ENCODE measurements around the gene GCGR.

Gene GCGR

DNA sequence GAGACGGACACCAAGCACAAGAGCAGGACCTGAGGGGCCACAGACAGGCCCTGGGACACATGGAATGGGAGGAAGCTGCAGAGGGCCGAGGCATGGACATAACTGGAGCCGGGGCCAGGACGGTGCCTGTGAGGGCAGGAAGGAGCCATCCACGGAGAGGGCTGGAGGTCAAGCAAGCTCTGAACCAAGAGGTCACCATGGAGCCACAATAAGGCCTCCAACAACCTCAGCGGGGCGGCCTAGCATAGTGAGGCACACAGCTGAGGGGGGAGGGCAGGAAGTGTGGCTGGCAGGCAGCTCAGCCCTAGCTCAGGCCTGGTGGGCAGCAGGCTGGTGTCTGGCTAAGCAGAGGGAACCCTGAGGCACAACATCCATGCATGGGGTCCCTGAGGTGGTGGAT lies 24.7 kb downstream of the GCGR start:
- no peaks in the 10 kb centered on the region for H3K36me3 ChIP-seq (ENCODE audit: control insufficient read depth, insufficient read depth, low read length)
- H3K9me3 ChIP-seq (ENCODE audit: control insufficient read depth, low read length), result no peaks in the 10 kb centered on the region
- H3K27me3 ChIP-seq (ENCODE audit: control insufficient read depth, insufficient read depth, low read length), result no peaks in the 10 kb centered on the region
- H3K4me1 ChIP-seq (ENCODE audit: control insufficient read depth, insufficient read depth, low read length), result peaks cover 13% of the 10 kb centered on the region
- H3K4me3 ChIP-seq (ENCODE audit: low read length), result no peak overlapping the region
- no peak overlapping the region for H3K9ac ChIP-seq (ENCODE audit: low read length)

DNA sequence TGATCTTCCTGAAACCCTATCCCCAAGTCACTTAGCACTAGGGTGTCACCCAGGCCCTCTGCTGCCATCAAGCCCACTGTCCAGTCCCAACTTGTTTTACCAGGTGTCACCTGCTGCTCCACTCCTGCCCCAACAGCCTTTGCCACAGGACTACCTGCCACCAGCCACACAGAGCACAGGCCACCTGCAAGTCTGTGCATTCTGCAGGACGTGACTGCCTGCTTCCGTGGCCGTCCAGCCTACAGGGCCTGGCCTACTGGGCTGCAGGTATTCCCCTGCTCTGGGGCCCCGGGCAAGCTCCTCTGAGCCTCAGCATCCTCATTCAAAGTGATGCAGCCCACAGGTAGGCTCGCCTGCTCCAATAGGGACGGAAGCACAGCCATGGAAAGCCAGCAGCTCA lies 25.9 kb downstream of the GCGR start:
- Histone ChIP-seq H3K27me3 (ENCODE audit: control insufficient read depth, insufficient read depth, low read length) (no peaks in the 10 kb centered on the region), H3K9ac (ENCODE audit: low read length) (no peak overlapping the region), H3K36me3 (ENCODE audit: control insufficient read depth, insufficient read depth, low read length) (no peaks in the 10 kb centered on the region)

DNA sequence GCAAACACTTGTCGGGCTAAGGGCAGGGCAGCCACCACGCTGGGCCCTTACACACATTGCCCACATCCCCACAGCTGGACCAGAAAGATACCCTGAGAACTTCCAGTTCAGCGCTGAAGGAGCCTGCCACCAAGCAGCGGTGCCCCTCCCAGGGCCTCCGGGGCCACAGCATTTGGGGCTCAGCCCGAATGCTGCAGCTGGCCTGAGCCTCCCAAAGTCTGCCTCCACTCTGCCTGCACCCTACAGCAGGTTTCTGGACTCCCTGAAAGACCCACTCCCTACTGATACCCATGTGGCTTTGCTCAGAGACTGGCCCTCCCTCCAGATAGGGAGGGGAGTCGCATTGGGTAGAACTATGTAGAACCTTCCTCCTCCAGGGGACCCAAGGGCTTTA lies 27.6 kb downstream of the GCGR start:
- H3K36me3 ChIP-seq (ENCODE audit: control insufficient read depth, insufficient read depth, low read length), result no peaks in the 10 kb centered on the region
- no peak overlapping the region for H3K4me3 ChIP-seq (ENCODE audit: low read length)
- H3K27me3 ChIP-seq (ENCODE audit: control insufficient read depth, insufficient read depth, low read length), result no peaks in the 10 kb centered on the region
- H3K4me1 ChIP-seq (ENCODE audit: control insufficient read depth, insufficient read depth, low read length), result peaks cover 18% of the 10 kb centered on the region
- peak overlapping the region; percentile 72 for H3K9ac ChIP-seq (ENCODE audit: low read length)
- no peaks in the 10 kb centered on the region for H3K9me3 ChIP-seq (ENCODE audit: control insufficient read depth, low read length)

More for the DNA sequence above, 25.9 kb downstream of the GCGR start:
- Histone ChIP-seq H3K4me3 (ENCODE audit: low read length) (no peak overlapping the region), H3K4me1 (ENCODE audit: control insufficient read depth, insufficient read depth, low read length) (peaks cover 18% of the 10 kb centered on the region), H3K9me3 (ENCODE audit: control insufficient read depth, low read length) (no peaks in the 10 kb centered on the region)

- H3K36me3 ChIP-seq (ENCODE audit: control insufficient read depth, insufficient read depth, low read length), result no peaks in the 10 kb centered on the region
- no peaks in the 10 kb centered on the region for H3K9me3 ChIP-seq (ENCODE audit: control insufficient read depth, low read length)
- peak overlapping the region; percentile 72 for H3K9ac ChIP-seq (ENCODE audit: low read length)
- peaks cover 18% of the 10 kb centered on the region for H3K4me1 ChIP-seq (ENCODE audit: control insufficient read depth, insufficient read depth, low read length)
- no peaks in the 10 kb centered on the region for H3K27me3 ChIP-seq (ENCODE audit: control insufficient read depth, insufficient read depth, low read length)
- peak overlapping the region; percentile 20 for H3K4me3 ChIP-seq (ENCODE audit: low read length)
Observed at GRCh38 chr17:81831957-81832607, 28.1 kb downstream of the GCGR start.

DNA sequence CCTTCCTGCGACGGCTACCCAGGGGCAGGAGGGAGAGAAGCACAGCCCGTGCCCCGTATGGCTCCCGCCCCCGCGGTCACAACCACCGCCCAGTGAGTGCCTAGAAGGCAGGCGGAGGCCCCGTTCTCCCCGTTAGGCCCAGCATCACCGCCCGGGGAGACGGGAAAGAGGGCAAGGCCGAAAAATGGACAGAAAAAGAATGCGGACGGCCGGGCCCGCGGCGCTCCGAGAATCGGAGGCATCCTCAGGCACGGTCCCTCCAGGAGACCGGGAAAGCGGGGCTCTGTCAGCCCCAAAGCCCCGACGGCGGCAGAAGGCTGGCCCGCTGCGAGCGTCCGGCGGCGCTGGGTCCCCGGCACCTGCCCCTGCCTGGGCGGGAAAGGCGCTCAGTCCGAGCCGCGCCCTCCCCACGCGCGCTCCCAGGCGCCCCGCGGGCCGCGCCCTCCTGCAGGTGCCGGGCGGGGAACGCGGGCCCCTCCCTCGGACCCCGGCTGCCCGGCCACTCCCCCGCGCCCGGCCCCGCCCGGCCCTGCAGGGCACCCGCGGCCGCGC lies 28.7 kb downstream of the GCGR start:
- H3K36me3 ChIP-seq (ENCODE audit: control insufficient read depth, insufficient read depth, low read length), result no peaks in the 10 kb centered on the region
- H3K9me3 ChIP-seq (ENCODE audit: control insufficient read depth, low read length), result no peaks in the 10 kb centered on the region
- no peaks in the 10 kb centered on the region for H3K27me3 ChIP-seq (ENCODE audit: control insufficient read depth, insufficient read depth, low read length)
- peak overlapping the region; percentile 72 for H3K9ac ChIP-seq (ENCODE audit: low read length)
- H3K4me3 ChIP-seq (ENCODE audit: low read length), result peak overlapping the region; percentile 20
- H3K4me1 ChIP-seq (ENCODE audit: control insufficient read depth, insufficient read depth, low read length), result peaks cover 18% of the 10 kb centered on the region

DNA sequence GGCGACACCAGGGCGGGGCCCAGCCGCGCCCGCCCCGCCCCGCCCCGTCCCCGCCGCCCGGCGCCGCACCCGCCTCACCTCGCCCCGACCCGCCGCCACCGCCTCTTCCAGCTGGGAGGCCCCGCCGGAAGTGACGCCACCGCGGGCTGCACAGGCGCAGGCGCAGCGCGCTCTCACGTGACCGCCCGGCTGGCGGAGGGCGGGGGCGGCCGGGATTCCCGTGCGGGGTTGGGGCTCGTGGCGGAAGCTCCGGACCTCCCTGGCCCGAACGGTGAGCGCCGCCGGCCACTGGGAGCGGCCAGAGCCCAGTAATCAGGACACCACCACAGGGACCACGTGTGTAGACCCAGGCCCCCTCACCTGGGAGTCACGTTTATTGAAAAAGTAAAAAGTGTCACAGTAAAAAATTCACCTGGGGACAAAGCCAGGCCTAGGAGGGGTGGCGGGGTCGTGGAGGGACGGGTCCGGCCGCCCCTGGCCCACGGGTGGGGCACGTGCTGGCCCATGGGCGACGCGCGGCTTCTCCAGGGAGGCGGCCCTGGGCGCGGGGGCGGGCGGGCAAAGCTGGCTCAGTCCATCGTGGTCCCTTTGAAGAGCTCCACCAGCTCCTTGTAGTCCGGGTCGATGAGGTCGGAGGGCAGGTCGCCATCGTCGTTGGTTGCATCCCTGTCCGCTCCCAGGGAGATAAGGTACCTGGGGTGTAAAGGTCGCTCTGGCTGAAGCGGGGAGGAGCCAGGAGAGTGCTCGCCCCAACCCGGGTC lies 29.4 kb downstream of the GCGR start, which contains the start of gene MCRIP1:
Gene MCRIP1 (minus strand): TSS at position 132 of the 761 bp plus-strand sequence. CDS start 8,785 bp downstream, outside the sequence.
- peak within 1 kb of the TSS; percentile 74 for H3K4me3 ChIP-seq (ENCODE audit: low read length)
- peak within 1 kb of the TSS; percentile 87 for H3K9ac ChIP-seq (ENCODE audit: low read length)
- no peaks in the 10 kb centered on the region for H3K9me3 ChIP-seq (ENCODE audit: control insufficient read depth, low read length)
- H3K4me1 ChIP-seq (ENCODE audit: control insufficient read depth, insufficient read depth, low read length), result peaks cover 14% of the 10 kb centered on the region
- no peaks in the 10 kb centered on the region for H3K27me3 ChIP-seq (ENCODE audit: control insufficient read depth, insufficient read depth, low read length)
- no peaks in the 10 kb centered on the region for H3K36me3 ChIP-seq (ENCODE audit: control insufficient read depth, insufficient read depth, low read length)

DNA sequence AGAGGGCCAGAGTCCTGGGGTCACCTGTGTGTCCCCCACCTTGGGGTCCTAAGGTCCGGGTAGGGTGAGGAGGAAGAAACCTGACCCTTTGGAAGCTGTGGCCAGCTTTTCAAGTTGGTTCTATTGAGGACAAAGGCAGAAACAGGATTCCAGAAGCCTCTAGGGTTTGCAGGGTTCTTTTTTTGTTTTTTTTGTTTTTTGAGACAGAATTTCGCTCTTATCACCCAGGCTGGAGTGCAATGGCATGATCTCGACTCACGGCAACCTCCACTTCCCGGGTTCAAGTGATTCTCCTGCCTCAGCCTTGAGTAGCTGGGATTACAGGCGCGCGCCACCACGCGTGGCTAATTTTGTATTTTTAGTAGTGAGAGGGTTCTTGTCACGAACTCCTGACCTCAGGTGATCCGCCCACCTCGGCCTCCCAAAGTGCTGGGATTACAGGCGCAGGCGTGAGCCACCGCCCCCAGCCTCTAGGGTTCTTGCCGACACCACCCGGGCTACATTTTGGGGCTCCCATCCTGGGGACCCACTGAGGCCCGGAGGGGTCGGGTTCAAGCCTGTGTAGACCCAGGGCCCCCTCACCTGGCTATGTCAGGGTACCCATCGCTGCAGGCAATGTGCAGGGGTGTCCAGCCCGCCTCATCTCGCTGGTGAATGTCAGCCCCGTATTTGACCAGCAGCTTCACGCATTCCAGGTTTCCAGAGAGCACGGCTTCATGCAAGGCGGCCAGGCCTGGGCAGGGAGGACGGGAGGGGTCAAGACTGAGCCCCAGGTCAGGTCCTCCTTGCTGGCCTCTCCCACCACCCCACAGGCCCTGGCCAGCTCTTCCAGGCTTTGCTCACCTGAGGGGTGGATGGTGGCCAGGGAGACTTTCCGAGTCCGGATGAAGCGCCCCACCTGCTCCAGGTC lies 30.2 kb downstream of the GCGR start:
- Histone ChIP-seq H3K27me3 (ENCODE audit: control insufficient read depth, insufficient read depth, low read length) (no peaks in the 10 kb centered on the region), H3K36me3 (ENCODE audit: control insufficient read depth, insufficient read depth, low read length) (no peaks in the 10 kb centered on the region), H3K9me3 (ENCODE audit: control insufficient read depth, low read length) (no peaks in the 10 kb centered on the region), H3K4me1 (ENCODE audit: control insufficient read depth, insufficient read depth, low read length) (peaks cover 14% of the 10 kb centered on the region), H3K4me3 (ENCODE audit: low read length) (peak overlapping the region; percentile 74), H3K9ac (ENCODE audit: low read length) (peak overlapping the region; percentile 87)

- peaks cover 14% of the 10 kb centered on the region for H3K4me1 ChIP-seq (ENCODE audit: control insufficient read depth, insufficient read depth, low read length)
- H3K36me3 ChIP-seq (ENCODE audit: control insufficient read depth, insufficient read depth, low read length), result no peaks in the 10 kb centered on the region
- H3K9me3 ChIP-seq (ENCODE audit: control insufficient read depth, low read length), result no peaks in the 10 kb centered on the region
- H3K27me3 ChIP-seq (ENCODE audit: control insufficient read depth, insufficient read depth, low read length), result no peaks in the 10 kb centered on the region
- H3K9ac ChIP-seq (ENCODE audit: low read length), result peak within 1 kb of the TSS; percentile 87
- peak within 1 kb of the TSS; percentile 74 for H3K4me3 ChIP-seq (ENCODE audit: low read length)
Observed at GRCh38 chr17:81834831-81835267, 30.9 kb downstream of the GCGR start, which contains the start of gene PPP1R27. PPP1R27 (minus strand) TSS chr17:81835050; CDS start chr17:81834953, 97 bp downstream.

- Histone ChIP-seq H3K9ac (ENCODE audit: low read length) (no peak overlapping the region), H3K4me3 (ENCODE audit: low read length) (no peak overlapping the region), H3K27me3 (ENCODE audit: control insufficient read depth, insufficient read depth, low read length) (no peaks in the 10 kb centered on the region), H3K9me3 (ENCODE audit: control insufficient read depth, low read length) (no peaks in the 10 kb centered on the region), H3K4me1 (ENCODE audit: control insufficient read depth, insufficient read depth, low read length) (peaks cover 10% of the 10 kb centered on the region), H3K36me3 (ENCODE audit: control insufficient read depth, insufficient read depth, low read length) (no peaks in the 10 kb centered on the region)
Observed at GRCh38 chr17:81837641-81838040, 33.7 kb downstream of the GCGR start.

DNA sequence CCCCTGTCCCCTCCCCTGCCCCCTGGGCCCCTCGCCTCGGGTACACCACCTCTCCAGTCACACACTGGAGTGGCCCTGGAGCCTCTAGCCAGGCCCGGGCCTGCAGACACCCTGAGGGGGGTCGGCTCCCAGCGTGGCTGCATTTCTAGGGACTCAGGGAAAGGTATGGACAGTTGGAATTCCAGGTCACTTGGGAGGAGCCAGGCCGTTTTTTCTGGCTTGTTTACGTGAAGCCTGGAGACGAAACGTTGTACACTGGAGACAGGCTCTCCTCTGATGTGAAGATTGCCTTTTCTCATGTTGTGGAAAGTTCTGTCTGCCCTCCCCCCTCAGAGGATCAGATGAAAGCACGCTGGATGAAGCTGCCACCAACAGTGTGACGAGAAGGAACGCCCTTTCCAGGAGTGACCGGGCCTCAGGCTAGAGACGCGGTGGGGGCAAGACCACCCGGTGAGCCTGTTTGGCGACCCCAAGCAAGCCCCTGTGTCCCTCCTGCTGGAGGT lies 34.9 kb downstream of the GCGR start:
- no peak overlapping the region for H3K4me3 ChIP-seq (ENCODE audit: low read length)
- H3K36me3 ChIP-seq (ENCODE audit: control insufficient read depth, insufficient read depth, low read length), result no peaks in the 10 kb centered on the region
- H3K27me3 ChIP-seq (ENCODE audit: control insufficient read depth, insufficient read depth, low read length), result no peaks in the 10 kb centered on the region
- peaks cover 3% of the 10 kb centered on the region for H3K4me1 ChIP-seq (ENCODE audit: control insufficient read depth, insufficient read depth, low read length)
- no peaks in the 10 kb centered on the region for H3K9me3 ChIP-seq (ENCODE audit: control insufficient read depth, low read length)
- H3K9ac ChIP-seq (ENCODE audit: low read length), result no peak overlapping the region

DNA sequence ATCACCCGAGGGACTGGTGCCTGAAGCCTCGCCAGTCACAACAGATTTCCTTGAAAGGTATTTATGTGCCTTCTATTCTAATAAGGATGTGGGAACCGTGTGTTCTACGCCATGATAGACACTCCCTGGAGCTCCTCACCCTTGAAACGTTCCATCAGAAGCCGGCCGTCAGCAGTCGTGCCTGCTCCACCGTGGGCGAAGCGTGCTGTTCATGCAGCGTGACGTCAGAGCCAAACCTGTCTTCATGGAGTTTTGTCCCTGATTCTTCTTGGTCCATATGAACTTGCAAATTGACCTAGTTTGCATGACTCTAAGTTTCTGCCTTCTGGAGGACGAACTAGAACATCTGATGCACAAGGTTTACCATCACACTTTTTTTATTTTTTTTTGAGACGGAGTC lies 35.4 kb downstream of the GCGR start:
- Histone ChIP-seq H3K4me1 (ENCODE audit: control insufficient read depth, insufficient read depth, low read length) (no peaks in the 10 kb centered on the region), H3K27me3 (ENCODE audit: control insufficient read depth, insufficient read depth, low read length) (no peaks in the 10 kb centered on the region), H3K4me3 (ENCODE audit: low read length) (no peak overlapping the region), H3K36me3 (ENCODE audit: control insufficient read depth, insufficient read depth, low read length) (peaks cover 4% of the 10 kb centered on the region), H3K9me3 (ENCODE audit: control insufficient read depth, low read length) (no peaks in the 10 kb centered on the region), H3K9ac (ENCODE audit: low read length) (no peak overlapping the region)

Measured in mucosa of stomach (tissue), 1 donor.